Measurements from ENCODE around the gene OTOR. TPM values are rescaled to one million over a fixed set of nuclear protein-coding genes. Genes with fewer than 3 reads are reported as not detected.

The OTOR gene, protein sequence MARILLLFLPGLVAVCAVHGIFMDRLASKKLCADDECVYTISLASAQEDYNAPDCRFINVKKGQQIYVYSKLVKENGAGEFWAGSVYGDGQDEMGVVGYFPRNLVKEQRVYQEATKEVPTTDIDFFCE
- not detected in 2 replicates for total RNA-seq

DNA sequence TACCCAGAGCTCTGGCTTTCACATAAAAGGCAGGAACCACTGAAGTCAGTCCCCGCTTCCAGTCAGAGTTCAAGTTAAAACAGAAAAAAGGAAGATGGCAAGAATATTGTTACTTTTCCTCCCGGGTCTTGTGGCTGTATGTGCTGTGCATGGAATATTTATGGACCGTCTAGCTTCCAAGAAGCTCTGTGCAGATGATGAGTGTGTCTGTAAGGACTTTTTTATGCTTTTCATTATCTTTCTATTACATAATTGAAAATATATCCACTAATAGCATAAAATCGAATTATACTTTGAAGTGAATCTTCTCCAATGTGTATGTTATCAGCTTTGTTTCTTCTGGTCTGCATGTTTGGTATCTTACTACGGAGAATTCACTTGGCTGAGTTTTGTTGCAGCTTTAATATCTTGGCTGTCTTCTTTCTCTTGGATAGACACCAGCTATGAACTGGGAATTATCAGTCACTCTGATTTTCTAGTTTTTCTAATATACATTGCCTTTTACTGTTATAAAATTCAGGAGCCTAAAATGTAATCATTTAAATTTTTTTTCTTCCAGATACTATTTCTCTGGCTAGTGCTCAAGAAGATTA lies at the start of gene OTOR:
OTOR (plus strand) TSS at position 51 of the 593 bp plus-strand sequence; CDS start at position 95, 44 bp downstream.
- DNase-seq (ENCODE audit: low read depth) = no peak
- TF ChIP-seq, protein P1, sequence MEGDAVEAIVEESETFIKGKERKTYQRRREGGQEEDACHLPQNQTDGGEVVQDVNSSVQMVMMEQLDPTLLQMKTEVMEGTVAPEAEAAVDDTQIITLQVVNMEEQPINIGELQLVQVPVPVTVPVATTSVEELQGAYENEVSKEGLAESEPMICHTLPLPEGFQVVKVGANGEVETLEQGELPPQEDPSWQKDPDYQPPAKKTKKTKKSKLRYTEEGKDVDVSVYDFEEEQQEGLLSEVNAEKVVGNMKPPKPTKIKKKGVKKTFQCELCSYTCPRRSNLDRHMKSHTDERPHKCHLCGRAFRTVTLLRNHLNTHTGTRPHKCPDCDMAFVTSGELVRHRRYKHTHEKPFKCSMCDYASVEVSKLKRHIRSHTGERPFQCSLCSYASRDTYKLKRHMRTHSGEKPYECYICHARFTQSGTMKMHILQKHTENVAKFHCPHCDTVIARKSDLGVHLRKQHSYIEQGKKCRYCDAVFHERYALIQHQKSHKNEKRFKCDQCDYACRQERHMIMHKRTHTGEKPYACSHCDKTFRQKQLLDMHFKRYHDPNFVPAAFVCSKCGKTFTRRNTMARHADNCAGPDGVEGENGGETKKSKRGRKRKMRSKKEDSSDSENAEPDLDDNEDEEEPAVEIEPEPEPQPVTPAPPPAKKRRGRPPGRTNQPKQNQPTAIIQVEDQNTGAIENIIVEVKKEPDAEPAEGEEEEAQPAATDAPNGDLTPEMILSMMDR (IDR thresholded peaks at IDR 0.05; ENCODE audit: insufficient read depth, low read length, poor library complexity, severe bottlenecking) = no peak
- no peaks in the 10 kb centered on the region for H3K27me3 ChIP-seq (ENCODE audit: control insufficient read depth, insufficient read depth, low read length)
- H3K4me3 ChIP-seq (ENCODE audit: low read depth, low read length) = no peak within 1 kb of the TSS
- H3K36me3 ChIP-seq (ENCODE audit: control insufficient read depth, insufficient read depth, low read length) = no peaks in the 10 kb centered on the region

DNA sequence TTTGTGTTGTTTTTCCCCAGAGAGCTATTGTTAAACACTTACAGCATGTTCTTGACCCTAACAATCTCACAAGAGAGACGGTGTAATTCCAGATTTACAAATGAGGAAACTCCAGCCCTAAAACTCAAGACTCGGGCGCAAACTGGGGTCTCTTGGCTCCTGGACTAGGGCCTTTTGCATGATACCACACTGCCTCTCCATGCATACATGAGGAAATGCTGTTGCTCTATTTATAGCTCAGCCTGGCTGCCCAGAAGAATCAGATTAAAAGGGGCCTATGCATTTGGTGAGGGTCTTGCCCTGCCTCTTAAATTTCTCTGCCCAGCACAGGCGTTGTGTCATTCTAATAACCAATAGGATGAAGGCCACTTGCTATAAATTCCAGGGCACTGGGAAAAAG lies 48.9 kb upstream of the OTOR start:
- TF ChIP-seq, protein P1 (IDR thresholded peaks at IDR 0.05; ENCODE audit: insufficient read depth, low read length, poor library complexity, severe bottlenecking) = no peak
- H3K4me3 ChIP-seq (ENCODE audit: low read depth, low read length) = no peak overlapping the region
- no peak for DNase-seq (ENCODE audit: low read depth)
- H3K36me3 ChIP-seq (ENCODE audit: control insufficient read depth, insufficient read depth, low read length) = no peaks in the 10 kb centered on the region
- H3K27me3 ChIP-seq (ENCODE audit: control insufficient read depth, insufficient read depth, low read length) = no peaks in the 10 kb centered on the region

DNA sequence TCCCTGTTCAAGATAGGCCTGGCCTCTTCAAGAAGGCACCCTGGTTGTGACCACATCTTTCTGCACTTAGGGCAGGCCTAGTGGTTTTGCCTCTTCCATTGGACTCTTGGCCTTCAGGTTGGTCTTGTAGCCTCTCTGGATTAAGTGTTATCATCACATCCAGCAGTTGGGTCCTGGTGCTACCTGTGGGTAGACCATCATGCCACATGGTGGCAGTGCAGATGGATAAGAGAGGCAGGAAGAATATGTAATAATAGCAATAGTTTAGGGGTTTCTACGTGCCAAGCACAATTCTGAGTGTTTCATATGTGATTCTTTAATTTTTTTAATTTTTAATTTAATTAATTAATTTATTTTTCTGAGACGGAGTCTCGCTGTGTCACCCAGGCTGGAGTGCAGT lies 46.9 kb upstream of the OTOR start:
- Histone ChIP-seq H3K36me3 (ENCODE audit: control insufficient read depth, insufficient read depth, low read length) (no peaks in the 10 kb centered on the region), H3K27me3 (ENCODE audit: control insufficient read depth, insufficient read depth, low read length) (no peaks in the 10 kb centered on the region)
- TF ChIP-seq, protein P1 (IDR thresholded peaks at IDR 0.05; ENCODE audit: insufficient read depth, low read length, poor library complexity, severe bottlenecking) = no peak

DNA sequence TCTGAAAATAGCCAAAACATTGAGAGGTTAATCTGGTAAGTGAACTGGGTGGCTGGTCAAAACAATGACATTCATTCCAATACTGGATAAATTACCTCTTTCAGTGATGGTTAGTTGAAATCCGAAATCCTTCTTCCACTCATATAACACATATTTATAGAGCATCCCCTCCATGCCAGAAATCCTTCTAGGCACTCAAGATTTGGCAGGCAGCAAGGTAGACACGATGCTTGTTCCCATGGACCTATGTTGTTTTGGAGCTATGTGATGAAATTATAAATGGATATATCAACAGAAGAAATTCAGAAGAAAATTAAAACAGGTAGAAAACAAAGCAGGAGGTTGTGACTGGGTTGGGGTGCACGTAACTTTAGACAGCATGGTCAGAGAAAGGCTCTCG lies 44.6 kb upstream of the OTOR start:
- TF ChIP-seq, protein P1 (IDR thresholded peaks at IDR 0.05; ENCODE audit: insufficient read depth, low read length, poor library complexity, severe bottlenecking) = no peak
- DNase-seq (ENCODE audit: low read depth) = no peak
- Histone ChIP-seq H3K4me3 (ENCODE audit: low read depth, low read length) (no peak overlapping the region), H3K27me3 (ENCODE audit: control insufficient read depth, insufficient read depth, low read length) (no peaks in the 10 kb centered on the region), H3K36me3 (ENCODE audit: control insufficient read depth, insufficient read depth, low read length) (no peaks in the 10 kb centered on the region)

More for the DNA sequence above, 46.9 kb upstream of the OTOR start:
- no peak for DNase-seq (ENCODE audit: low read depth)
- H3K4me3 ChIP-seq (ENCODE audit: low read depth, low read length) = no peak overlapping the region

DNA sequence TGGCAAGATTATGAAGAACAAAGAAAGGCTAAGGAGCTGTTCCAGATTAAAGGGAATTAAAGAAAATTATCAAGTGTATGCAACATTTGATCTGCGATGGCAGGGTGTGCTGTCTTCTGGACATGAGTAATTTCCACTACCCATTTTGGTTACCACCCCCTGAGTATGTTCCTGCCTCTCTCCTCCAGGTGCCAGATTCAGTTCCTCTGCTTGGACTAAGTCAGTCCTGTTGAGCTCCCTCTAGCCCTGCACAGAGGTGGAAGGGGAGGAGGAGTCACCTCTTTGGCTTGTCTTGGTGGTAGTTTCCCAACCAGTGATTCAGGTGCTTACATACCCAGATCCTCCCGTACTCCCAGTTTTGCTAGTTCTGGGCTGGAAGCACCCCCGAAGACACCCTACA lies 40.5 kb upstream of the OTOR start:
- no peak overlapping the region for H3K4me3 ChIP-seq (ENCODE audit: low read depth, low read length)
- no peak for DNase-seq (ENCODE audit: low read depth)
- no peaks in the 10 kb centered on the region for H3K36me3 ChIP-seq (ENCODE audit: control insufficient read depth, insufficient read depth, low read length)
- TF ChIP-seq, protein P1 (IDR thresholded peaks at IDR 0.05; ENCODE audit: insufficient read depth, low read length, poor library complexity, severe bottlenecking) = no peak
- H3K27me3 ChIP-seq (ENCODE audit: control insufficient read depth, insufficient read depth, low read length) = no peaks in the 10 kb centered on the region

DNA sequence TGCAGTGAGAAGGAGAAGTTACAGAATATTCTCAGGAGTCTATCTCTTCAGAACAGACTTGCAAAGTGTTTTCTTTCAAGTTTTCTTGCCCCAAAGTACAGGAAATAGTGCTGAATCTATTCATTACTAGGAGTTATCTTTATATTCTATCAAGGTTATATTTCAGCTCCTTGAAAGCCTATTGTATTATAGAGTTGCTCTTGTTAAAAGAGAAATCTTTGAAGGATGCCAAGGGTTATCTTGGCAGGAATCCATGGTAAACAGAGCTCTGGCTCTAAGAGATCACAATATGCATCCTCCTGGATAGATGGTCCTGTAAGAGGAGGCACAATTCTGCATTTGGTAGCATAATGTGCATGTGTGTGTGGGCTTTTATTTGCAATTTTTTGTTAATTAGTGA lies 39.6 kb upstream of the OTOR start:
- TF ChIP-seq, protein P1 (IDR thresholded peaks at IDR 0.05; ENCODE audit: insufficient read depth, low read length, poor library complexity, severe bottlenecking) = no peak
- no peak for DNase-seq (ENCODE audit: low read depth)
- Histone ChIP-seq H3K27me3 (ENCODE audit: control insufficient read depth, insufficient read depth, low read length) (no peaks in the 10 kb centered on the region), H3K4me3 (ENCODE audit: low read depth, low read length) (no peak overlapping the region), H3K36me3 (ENCODE audit: control insufficient read depth, insufficient read depth, low read length) (no peaks in the 10 kb centered on the region)

All from kidney epithelial cell (primary cell).